Progenitor cell of endocrine pancreas (in vitro differentiated cells): ENCODE data around the gene IL31. TPM values are rescaled to one million over a fixed set of nuclear protein-coding genes. Genes with fewer than 3 reads are reported as not detected.

Source experiments
- DNase-seq: peaks from one replicate; pipeline ENCODE4 v3.0.0; 2021; ENCODE audit warnings: low spot score; ENCODE audit not compliant: unreplicated experiment
- H3K27ac Mint-ChIP-seq: 2 replicates; pipeline ENCODE4 v1.8.0; 2021; ENCODE audit warnings: mild to moderate bottlenecking, moderate library complexity, mixed read lengths
- H3K27me3 Mint-ChIP-seq: 2 replicates; pipeline ENCODE4 v1.8.0; 2021; ENCODE audit warnings: mixed read lengths
- H3K36me3 Mint-ChIP-seq: 2 replicates; pipeline ENCODE4 v1.8.0; 2022; ENCODE audit warnings: mixed read lengths; ENCODE audit not compliant: insufficient read depth
- H3K4me1 Mint-ChIP-seq: 2 replicates; pipeline ENCODE4 v1.8.0; 2021; ENCODE audit warnings: low read depth, mixed read lengths
- H3K4me3 Mint-ChIP-seq: 2 replicates; pipeline ENCODE4 v1.8.0; 2021; ENCODE audit warnings: low read depth, mild to moderate bottlenecking, moderate library complexity, mixed read lengths
- H3K9me3 Mint-ChIP-seq: 2 replicates; pipeline ENCODE4 v1.8.0; 2021; ENCODE audit warnings: low read depth, mixed read lengths
- CTCF ChIP-seq: fragments of 200-600 bp; sonication (generic); IDR thresholded peaks from one replicate; pipeline ENCODE4 v1.5.0; 2021; ENCODE audit warnings: antibody characterized with exemption, mild to moderate bottlenecking; ENCODE audit not compliant: unreplicated experiment
- total RNA-seq: library from RNA; stranded (reverse); gene quantifications from 2 replicates; pipeline ENCODE4 v1.2.1, GENCODE V29; 2021

Gene IL31
- total RNA-seq, 1 donor from 2014 or later, result not detected

DNA sequence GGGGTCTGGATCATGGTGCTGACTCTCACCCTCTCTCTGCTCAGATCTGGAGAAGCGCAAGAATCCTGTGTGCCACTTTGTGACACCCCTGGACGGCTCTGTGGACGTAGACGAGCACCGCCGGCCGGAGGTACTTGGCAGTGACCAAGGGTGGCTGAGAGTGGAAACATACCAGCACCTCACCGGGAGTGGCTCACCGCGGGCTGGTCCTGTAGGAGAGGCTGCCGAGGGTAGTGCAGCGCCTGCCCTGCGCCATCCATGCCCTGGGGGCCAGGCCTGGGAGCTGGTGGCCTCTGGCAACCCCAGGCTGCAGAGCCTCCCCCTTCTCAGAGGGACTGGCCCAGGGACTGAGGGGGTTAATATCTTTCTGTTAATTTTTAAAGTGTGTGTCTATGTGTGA, 46.2 kb downstream of the IL31 start:
- H3K4me3 Mint-ChIP-seq, result no peak overlapping the region
- H3K36me3 Mint-ChIP-seq, result peaks cover 4% of the 10 kb centered on the region
- H3K27ac Mint-ChIP-seq, result no peak overlapping the region
- H3K27me3 Mint-ChIP-seq, result no peaks in the 10 kb centered on the region
- DNase-seq, result no peak
- H3K9me3 Mint-ChIP-seq, result no peaks in the 10 kb centered on the region
- peaks cover 2% of the 10 kb centered on the region for H3K4me1 Mint-ChIP-seq
- no peak for TF ChIP-seq CTCF

DNA sequence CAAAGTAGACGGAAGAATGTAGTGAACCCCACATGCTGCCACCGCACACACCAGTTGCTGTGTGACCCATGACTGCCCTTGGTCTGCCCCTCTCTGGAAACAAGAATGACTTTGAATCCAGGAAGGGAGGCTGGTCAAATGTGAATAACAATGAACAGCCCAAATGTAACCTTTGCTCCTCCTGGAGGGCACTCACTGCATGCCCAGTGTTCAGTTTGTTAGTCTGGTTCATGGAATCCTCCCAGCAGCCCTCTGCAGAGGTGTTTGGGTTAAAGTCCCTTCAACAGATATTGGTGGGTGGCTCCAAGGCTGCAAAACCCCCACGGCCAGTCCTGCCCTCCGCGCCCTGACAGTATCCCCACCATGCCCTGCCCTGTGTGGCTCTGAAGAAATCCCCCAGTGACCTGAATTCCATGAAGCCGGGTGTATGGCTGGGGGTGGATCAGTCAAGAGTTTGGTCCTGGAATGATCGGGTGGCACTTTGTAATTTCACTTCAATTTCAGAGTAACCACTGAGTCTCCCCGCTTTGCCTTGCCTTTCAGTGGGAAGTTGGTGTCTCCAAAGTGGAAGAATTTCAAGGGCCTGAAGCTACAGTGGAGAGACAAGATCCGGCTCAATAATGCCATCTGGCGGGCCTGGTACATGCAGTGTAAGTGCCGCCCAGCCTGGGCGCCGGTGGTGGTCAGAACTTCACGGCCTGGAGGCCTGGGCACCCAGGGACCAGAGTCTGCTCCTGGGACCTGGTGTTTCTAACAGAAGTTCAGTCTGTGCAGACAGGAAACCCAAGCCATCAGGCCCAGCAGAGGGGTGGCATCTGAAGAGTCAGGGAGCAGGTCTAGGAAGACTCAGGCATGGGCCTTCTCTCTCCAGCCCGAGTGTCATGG, 47.1 kb downstream of the IL31 start:
- TF ChIP-seq CTCF, result no peak
- peaks cover 2% of the 10 kb centered on the region for H3K4me1 Mint-ChIP-seq
- no peak overlapping the region for H3K27ac Mint-ChIP-seq
- no peaks in the 10 kb centered on the region for H3K9me3 Mint-ChIP-seq
- no peaks in the 10 kb centered on the region for H3K27me3 Mint-ChIP-seq
- H3K36me3 Mint-ChIP-seq, result peaks cover 4% of the 10 kb centered on the region
- H3K4me3 Mint-ChIP-seq, result no peak overlapping the region
- DNase-seq, result no peak

DNA sequence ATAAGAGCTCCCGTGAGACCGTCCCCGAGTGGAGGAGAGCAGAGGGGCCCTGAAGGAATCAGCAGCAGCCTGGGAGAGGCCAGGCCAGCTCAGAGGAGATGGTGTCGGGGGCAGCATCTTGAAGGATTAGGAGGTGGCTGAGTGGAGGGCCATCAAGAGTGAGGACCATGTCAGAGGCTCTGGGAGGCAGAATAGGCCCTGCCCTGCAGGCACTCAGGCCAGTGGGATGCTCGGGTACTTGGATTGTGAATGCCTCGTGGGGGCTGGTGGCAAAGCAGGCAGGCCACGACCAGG, 47.7 kb downstream of the IL31 start:
- Mint-ChIP-seq H3K4me3 (no peak overlapping the region), H3K27ac (peak overlapping the region; percentile 88), H3K4me1 (peaks cover 2% of the 10 kb centered on the region), H3K27me3 (no peaks in the 10 kb centered on the region), H3K9me3 (no peaks in the 10 kb centered on the region), H3K36me3 (peaks cover 4% of the 10 kb centered on the region)
- DNase-seq, result no peak
- no peak for TF ChIP-seq CTCF

DNA sequence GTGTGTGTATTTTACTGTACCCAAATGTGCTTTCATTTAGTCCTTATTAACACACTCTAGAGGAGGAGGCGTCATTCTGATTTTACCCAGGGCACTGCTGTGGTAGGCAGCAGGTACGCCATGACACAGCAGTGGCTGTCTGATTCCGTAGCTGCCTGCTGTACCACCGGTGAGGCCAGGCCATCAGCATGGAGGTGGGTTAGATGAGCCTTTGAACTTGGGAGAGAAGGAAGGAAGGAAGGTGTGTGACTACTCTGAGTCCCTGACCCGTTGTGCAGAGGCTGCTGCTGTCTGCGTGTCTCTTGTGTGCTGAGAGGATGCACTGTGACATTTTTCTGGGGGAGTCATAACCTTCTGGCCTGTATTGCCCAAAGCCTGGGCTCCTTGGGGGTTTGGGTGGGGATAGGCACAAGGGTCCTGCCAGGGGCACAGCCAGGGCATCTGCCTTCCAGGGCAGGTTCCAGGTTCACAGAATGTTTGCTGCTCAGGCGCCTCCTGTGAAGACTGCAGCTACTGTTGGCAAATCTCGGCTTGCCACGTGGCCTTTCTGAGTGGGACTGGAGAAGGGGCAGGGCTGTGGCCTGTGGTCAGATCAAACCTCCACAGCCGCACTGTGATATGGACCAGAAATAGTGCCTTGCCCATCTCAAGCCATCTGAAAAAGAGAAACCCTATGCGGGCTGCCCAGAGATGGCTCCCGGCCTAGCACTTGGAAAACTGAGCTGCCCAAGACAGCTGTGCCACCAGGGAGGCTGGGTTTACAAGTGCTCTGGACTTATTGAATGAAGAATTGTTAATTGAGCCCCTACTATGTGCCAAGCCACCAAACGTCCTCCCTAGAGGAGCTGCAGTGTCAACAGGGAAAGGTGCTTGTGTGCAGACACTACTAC, 48.3 kb downstream of the IL31 start:
- TF ChIP-seq CTCF, result no peak
- Mint-ChIP-seq H3K36me3 (peaks cover 2% of the 10 kb centered on the region), H3K9me3 (no peaks in the 10 kb centered on the region), H3K27me3 (no peaks in the 10 kb centered on the region), H3K27ac (peak overlapping the region; percentile 88), H3K4me3 (no peak overlapping the region), H3K4me1 (peaks cover 2% of the 10 kb centered on the region)
- no peak for DNase-seq

- Mint-ChIP-seq H3K36me3 (peaks cover 2% of the 10 kb centered on the region), H3K27ac (no peak overlapping the region), H3K4me3 (no peak overlapping the region), H3K9me3 (no peaks in the 10 kb centered on the region), H3K4me1 (peaks cover 2% of the 10 kb centered on the region), H3K27me3 (no peaks in the 10 kb centered on the region)
- no peak for DNase-seq
- no peak for TF ChIP-seq CTCF
These were observed 49.7 kb downstream of the IL31 start for GRCh38 chr12:122124370-122124769.
